Activated CD4-positive, alpha-beta T cell treated with anti-CD3 and anti-CD28 coated beads for 4 hours (primary cell): Measurements from ENCODE around the gene C10orf53.

Experiments used
- DNase-seq, 2 donors: peaks; one replicate each; pipeline ENCODE4 v3.0.0-alpha.2; 2020

The C10orf53 gene

GRCh38 chr10:49679480-49679893 is at the start of gene C10orf53:
Gene C10orf53 (plus strand): TSS chr10:49679651. CDS start chr10:49679698, 47 bp downstream.
- DNase-seq = no peak

GRCh38 chr10:49631975-49632374 is 47.5 kb upstream of the C10orf53 start:
- DNase-seq = no peak

- no peak for DNase-seq
These were observed 46.8 kb upstream of the C10orf53 start for GRCh38 chr10:49632406-49633317.

- DNase-seq = no peak
These were observed 46.0 kb upstream of the C10orf53 start for GRCh38 chr10:49633327-49634068.

- DNase-seq = no peak
These were observed 45.3 kb upstream of the C10orf53 start for GRCh38 chr10:49634069-49634660.

GRCh38 chr10:49642311-49642710 is 37.1 kb upstream of the C10orf53 start:
- DNase-seq = no peak

GRCh38 chr10:49643241-49644034 is 36.0 kb upstream of the C10orf53 start:
- no peak for DNase-seq

- no peak for DNase-seq
These were observed 35.3 kb upstream of the C10orf53 start for GRCh38 chr10:49644035-49644646.

GRCh38 chr10:49645417-49645816 is 34.0 kb upstream of the C10orf53 start:
- no peak for DNase-seq

GRCh38 chr10:49645871-49646870 is 33.3 kb upstream of the C10orf53 start:
- no peak for DNase-seq

GRCh38 chr10:49647554-49647953 is 31.9 kb upstream of the C10orf53 start:
- no peak for DNase-seq

- DNase-seq = no peak
These were observed 31.3 kb upstream of the C10orf53 start for GRCh38 chr10:49647985-49648795.

GRCh38 chr10:49649294-49649693 is 30.2 kb upstream of the C10orf53 start:
- no peak for DNase-seq

GRCh38 chr10:49649936-49650723 is 29.3 kb upstream of the C10orf53 start:
- DNase-seq = no peak

GRCh38 chr10:49650724-49651034 is 28.8 kb upstream of the C10orf53 start:
- DNase-seq = no peak

- no peak for DNase-seq
These were observed 28.2 kb upstream of the C10orf53 start for GRCh38 chr10:49651039-49651835.

- DNase-seq = no peak
These were observed 27.5 kb upstream of the C10orf53 start for GRCh38 chr10:49651917-49652316.
